Measurements from ENCODE around the gene EYA3.

The EYA3 gene

GRCh38 chr1:28088168-28088961 lies at the start of gene EYA3:
EYA3 (minus strand) TSS chr1:28088610; CDS start chr1:28058026, 30,584 bp downstream.
- peak; percentile 97 for DNase-seq

- no peak for DNase-seq
These were observed 48.7 kb upstream of the EYA3 start for GRCh38 chr1:28136922-28137613.

- no peak for DNase-seq
These were observed 47.9 kb upstream of the EYA3 start for GRCh38 chr1:28136169-28136921.

- DNase-seq, result no peak
These were observed 47.2 kb upstream of the EYA3 start for GRCh38 chr1:28135371-28136168.

- DNase-seq, result no peak
These were observed 46.3 kb upstream of the EYA3 start for GRCh38 chr1:28134651-28135207.

GRCh38 chr1:28132171-28133167 lies 44.1 kb upstream of the EYA3 start:
- DNase-seq, result no peak

- no peak for DNase-seq
These were observed 42.5 kb upstream of the EYA3 start for GRCh38 chr1:28130901-28131300.

- no peak for DNase-seq
These were observed 40.7 kb upstream of the EYA3 start for GRCh38 chr1:28129150-28129549.

- DNase-seq, result no peak
These were observed 39.3 kb upstream of the EYA3 start for GRCh38 chr1:28127617-28128257.

GRCh38 chr1:28126783-28127490 lies 38.5 kb upstream of the EYA3 start:
- no peak for DNase-seq

- no peak for DNase-seq
These were observed 37.8 kb upstream of the EYA3 start for GRCh38 chr1:28126212-28126611.

GRCh38 chr1:28123461-28123961 lies 35.1 kb upstream of the EYA3 start:
- DNase-seq, result no peak

- DNase-seq, result no peak
These were observed 33.8 kb upstream of the EYA3 start for GRCh38 chr1:28122183-28122582.

GRCh38 chr1:28119556-28119955 lies 31.1 kb upstream of the EYA3 start:
- no peak for DNase-seq

GRCh38 chr1:28118640-28119307 lies 30.4 kb upstream of the EYA3 start:
- DNase-seq, result no peak

- no peak for DNase-seq
These were observed 26.9 kb upstream of the EYA3 start for GRCh38 chr1:28115267-28115666.

- DNase-seq, result no peak
These were observed 26.4 kb upstream of the EYA3 start for GRCh38 chr1:28114844-28115243.

- DNase-seq, result no peak
These were observed 24.8 kb upstream of the EYA3 start for GRCh38 chr1:28113242-28113572.

All from DMS79 (cell line).